Mesothelial cell of epicardium (in vitro differentiated cells): ENCODE measurements around the gene YTHDC2. TPM values are rescaled to one million over a fixed set of nuclear protein-coding genes. Genes with fewer than 3 reads are reported as not detected.
A peak's percentile ranks its signal among the peaks of the same experiment; 100 is the strongest.

ENCODE experiments used
- DNase-seq, 2 experiments: peaks; one replicate each; pipeline ENCODE4 v3.0.0; 2021; ENCODE audit warnings: low spot score in 2 of 2; ENCODE audit not compliant: unreplicated experiment in 2 of 2
- H3K27ac Mint-ChIP-seq: 2 replicates; pipeline ENCODE4 v1.8.0; 2021; ENCODE audit warnings: mixed read lengths
- H3K27me3 Mint-ChIP-seq: 2 replicates; pipeline ENCODE4 v1.8.0; 2021; ENCODE audit warnings: low read depth, mixed read lengths
- H3K36me3 Mint-ChIP-seq: 2 replicates; pipeline ENCODE4 v1.8.0; 2021; ENCODE audit warnings: mixed read lengths
- H3K4me1 Mint-ChIP-seq: 2 replicates; pipeline ENCODE4 v1.8.0; 2021; ENCODE audit warnings: mixed read lengths
- H3K4me3 Mint-ChIP-seq: 2 replicates; pipeline ENCODE4 v1.8.0; 2021; ENCODE audit warnings: mild to moderate bottlenecking, moderate library complexity, mixed read lengths
- H3K9me3 Mint-ChIP-seq: 2 replicates; pipeline ENCODE4 v1.8.0; 2021; ENCODE audit warnings: mixed read lengths
- total RNA-seq: library from RNA; stranded (reverse); gene quantifications from 3 replicates; pipeline ENCODE4 v1.2.1, GENCODE V29; 2021
- TF ChIP-seq, protein P1 (sequence below): fragments of 200-600 bp; sonication (generic); IDR thresholded peaks from one replicate; pipeline ENCODE4 v1.5.0; 2021; ENCODE audit warnings: antibody characterized with exemption; ENCODE audit not compliant: unreplicated experiment

Gene YTHDC2
- total RNA-seq = 34.0 to 38.2 TPM (median 37.0 TPM) in 3 replicates

DNA sequence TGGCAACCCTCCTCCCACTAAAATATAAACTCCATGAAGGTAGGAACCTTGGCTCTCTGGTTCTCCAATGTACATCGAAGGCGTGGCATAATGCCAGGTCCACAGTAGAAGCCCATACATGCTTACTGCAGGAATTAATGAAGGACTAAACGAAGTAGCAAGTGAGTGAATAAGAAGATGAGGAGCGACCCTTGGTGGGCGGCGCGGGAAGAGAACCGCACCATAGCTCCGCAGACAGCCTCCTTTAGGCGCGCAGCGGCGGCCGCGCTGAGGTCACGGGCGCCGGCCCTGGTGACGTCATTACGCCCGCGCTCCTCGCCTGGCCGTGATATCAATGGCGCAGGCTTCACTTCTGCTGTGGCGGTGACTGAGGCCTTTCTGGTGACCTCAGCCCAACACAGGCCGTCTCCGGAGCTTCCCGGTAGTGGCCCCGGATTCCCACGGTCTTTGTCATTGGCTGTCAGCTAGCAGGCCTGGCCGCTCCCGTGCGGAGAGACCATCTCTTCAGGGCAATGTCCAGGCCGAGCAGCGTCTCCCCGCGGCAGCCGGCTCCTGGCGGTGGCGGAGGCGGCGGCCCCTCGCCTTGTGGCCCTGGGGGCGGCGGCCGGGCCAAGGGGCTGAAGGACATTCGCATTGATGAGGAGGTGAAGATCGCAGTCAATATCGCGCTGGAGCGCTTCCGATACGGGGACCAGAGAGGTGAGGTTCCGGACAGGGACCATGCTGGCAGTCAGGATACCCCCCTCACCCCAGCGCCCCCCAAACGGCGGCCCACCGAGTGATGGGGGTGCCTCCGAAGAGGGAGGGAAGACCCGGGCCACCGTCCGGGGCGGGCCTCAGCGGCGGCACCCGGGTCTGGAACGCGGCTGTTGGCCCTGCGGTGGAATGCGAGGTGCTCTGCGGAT lies at the start of gene YTHDC2:
Gene YTHDC2, plus strand, starts transcription at position 311 of the 905 bp plus-strand sequence. Its CDS starts 202 bp downstream, at position 513.
- peaks cover 13% of the 10 kb centered on the region for H3K36me3 Mint-ChIP-seq
- TF ChIP-seq, protein P1, sequence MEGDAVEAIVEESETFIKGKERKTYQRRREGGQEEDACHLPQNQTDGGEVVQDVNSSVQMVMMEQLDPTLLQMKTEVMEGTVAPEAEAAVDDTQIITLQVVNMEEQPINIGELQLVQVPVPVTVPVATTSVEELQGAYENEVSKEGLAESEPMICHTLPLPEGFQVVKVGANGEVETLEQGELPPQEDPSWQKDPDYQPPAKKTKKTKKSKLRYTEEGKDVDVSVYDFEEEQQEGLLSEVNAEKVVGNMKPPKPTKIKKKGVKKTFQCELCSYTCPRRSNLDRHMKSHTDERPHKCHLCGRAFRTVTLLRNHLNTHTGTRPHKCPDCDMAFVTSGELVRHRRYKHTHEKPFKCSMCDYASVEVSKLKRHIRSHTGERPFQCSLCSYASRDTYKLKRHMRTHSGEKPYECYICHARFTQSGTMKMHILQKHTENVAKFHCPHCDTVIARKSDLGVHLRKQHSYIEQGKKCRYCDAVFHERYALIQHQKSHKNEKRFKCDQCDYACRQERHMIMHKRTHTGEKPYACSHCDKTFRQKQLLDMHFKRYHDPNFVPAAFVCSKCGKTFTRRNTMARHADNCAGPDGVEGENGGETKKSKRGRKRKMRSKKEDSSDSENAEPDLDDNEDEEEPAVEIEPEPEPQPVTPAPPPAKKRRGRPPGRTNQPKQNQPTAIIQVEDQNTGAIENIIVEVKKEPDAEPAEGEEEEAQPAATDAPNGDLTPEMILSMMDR = no peak
- no peaks in the 10 kb centered on the region for H3K9me3 Mint-ChIP-seq
- peaks cover 19% of the 10 kb centered on the region for H3K4me1 Mint-ChIP-seq
- H3K27ac Mint-ChIP-seq = peak within 1 kb of the TSS; percentile 96
- peaks cover 15% of the 10 kb centered on the region for H3K27me3 Mint-ChIP-seq
- H3K4me3 Mint-ChIP-seq = peak within 1 kb of the TSS; percentile 86
- DNase-seq = peak; percentile 68 to 87

DNA sequence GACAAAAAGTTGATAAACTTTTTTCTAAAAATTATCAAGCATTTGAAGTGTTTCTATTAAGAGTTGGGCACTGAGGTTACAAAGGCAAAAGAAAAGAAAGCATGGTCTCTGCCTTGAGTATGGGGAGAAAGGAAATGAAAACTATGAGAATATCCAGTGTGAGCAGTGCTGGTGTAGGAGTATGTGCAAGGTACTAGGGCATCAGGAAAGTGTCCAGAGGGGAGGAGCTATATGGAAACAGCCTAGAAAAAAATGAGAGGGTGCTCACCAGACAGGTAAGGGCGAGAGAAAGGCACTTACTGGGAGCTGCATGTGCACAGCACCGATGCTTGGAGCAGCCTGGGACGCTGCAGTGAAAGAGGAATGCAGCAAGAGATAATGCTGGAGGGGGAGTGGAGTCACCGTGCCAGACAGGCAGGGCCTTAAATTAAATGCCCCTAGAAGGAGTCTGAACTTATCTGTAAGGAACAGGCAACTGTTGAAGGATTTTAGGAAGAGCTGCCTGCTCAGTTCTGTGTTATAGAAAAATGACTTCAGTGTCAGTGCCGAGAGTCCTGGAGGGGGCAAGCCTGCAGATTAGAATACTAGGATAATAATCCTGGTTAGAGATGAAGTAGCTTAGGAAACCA lies 39.3 kb upstream of the YTHDC2 start:
- peaks cover 18% of the 10 kb centered on the region for H3K4me1 Mint-ChIP-seq
- peak overlapping the region; percentile 1 for H3K4me3 Mint-ChIP-seq
- H3K27ac Mint-ChIP-seq = peak overlapping the region; percentile 91
- H3K9me3 Mint-ChIP-seq = peaks cover 5% of the 10 kb centered on the region
- TF ChIP-seq, protein P1 = no peak
- DNase-seq = no peak
- peaks cover 9% of the 10 kb centered on the region for H3K36me3 Mint-ChIP-seq
- H3K27me3 Mint-ChIP-seq = peaks cover 3% of the 10 kb centered on the region

DNA sequence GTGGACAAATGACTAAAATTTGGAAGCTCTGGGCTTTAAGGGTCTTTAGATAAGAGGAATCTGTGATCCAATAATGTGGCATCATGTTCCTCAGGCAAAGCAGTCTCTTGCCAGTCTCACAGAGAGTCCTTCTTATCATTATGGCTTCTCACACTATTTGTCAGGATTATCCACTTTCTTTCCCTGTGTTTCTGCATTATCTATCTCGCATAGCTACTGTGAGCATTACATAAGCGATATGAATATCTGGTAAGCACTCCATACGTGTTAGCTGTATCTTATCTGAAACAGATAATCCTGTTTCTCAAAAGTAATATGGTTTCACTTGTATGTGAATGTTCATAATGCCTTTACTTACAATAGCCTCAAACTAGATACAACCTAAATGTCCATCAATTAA lies 34.8 kb upstream of the YTHDC2 start:
- Mint-ChIP-seq H3K36me3 (peaks cover 5% of the 10 kb centered on the region), H3K9me3 (peaks cover 4% of the 10 kb centered on the region), H3K27me3 (peaks cover 21% of the 10 kb centered on the region), H3K27ac (no peak overlapping the region), H3K4me3 (no peak overlapping the region), H3K4me1 (peaks cover 20% of the 10 kb centered on the region)
- TF ChIP-seq, protein P1 = no peak
- DNase-seq = no peak

DNA sequence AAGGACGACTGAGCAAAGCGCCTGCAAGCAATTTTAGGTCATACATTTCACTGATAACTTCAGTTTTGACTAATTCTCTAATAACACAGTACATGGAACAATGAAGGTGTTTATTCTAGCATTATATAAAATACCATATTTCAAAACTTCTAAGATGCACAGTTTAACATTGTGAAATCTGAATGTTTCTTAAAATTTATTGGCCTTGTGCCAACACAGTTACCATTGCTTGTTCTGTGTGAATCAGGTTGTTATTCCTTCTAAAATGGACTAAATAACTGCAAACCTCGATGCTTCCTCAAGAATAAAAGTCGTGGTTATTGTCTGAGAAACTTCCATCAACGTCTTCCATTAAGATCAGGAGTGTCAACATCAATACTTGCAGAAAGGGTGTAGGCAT lies 33.3 kb upstream of the YTHDC2 start:
- no peak for DNase-seq
- peaks cover 10% of the 10 kb centered on the region for H3K4me1 Mint-ChIP-seq
- peaks cover 4% of the 10 kb centered on the region for H3K9me3 Mint-ChIP-seq
- H3K4me3 Mint-ChIP-seq = no peak overlapping the region
- peaks cover 27% of the 10 kb centered on the region for H3K27me3 Mint-ChIP-seq
- peaks cover 7% of the 10 kb centered on the region for H3K36me3 Mint-ChIP-seq
- no peak overlapping the region for H3K27ac Mint-ChIP-seq
- TF ChIP-seq, protein P1 = no peak

DNA sequence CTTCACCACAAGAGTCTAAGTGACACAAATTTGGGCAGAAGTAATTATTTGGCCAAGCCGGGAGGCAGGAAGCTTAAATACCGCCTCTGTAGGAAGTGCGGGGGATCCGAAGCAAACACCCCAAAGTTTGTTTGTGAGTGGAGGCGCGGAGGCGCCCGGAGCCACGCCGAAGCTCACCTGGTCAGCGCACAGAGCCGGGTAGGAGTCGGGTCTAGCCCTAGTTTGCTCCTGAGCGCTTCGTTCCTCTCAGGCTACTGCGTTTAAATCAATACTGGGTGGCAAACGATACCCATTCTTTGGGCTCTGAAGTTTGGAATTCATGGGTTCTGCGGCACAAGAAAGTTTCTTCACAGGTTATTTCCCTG lies 26.1 kb upstream of the YTHDC2 start:
- Mint-ChIP-seq H3K36me3 (peaks cover 14% of the 10 kb centered on the region), H3K9me3 (peaks cover 20% of the 10 kb centered on the region), H3K4me1 (peaks cover 6% of the 10 kb centered on the region), H3K27ac (no peak overlapping the region), H3K27me3 (peaks cover 50% of the 10 kb centered on the region), H3K4me3 (peak overlapping the region; percentile 89)
- peak in 1 of 2 experiments; percentile 46 for DNase-seq
- TF ChIP-seq, protein P1 = no peak
